HepG2 (cell line): ENCODE data around the gene SURF2. TPM values are rescaled to one million over a fixed set of nuclear protein-coding genes. Genes with fewer than 3 reads are reported as not detected.
A peak's percentile ranks its signal among the peaks of the same experiment; 100 is the strongest.

Source experiments
- BRD4 ChIP-seq: sonication (generic); formaldehyde crosslinking; IDR thresholded peaks from 2 replicates; pipeline ENCODE4 v1.4.0; 2020; ENCODE audit warnings: missing genetic modification reagents
- ELF1 ChIP-seq: sonication (generic); formaldehyde crosslinking; IDR thresholded peaks from 2 replicates; pipeline ENCODE4 v1.4.0; 2020; ENCODE audit warnings: missing genetic modification reagents
- GFI1 ChIP-seq: sonication (generic); formaldehyde crosslinking; IDR thresholded peaks from 2 replicates; pipeline ENCODE4 v1.5.0; 2020; ENCODE audit warnings: missing genetic modification reagents, mild to moderate bottlenecking, borderline replicate concordance
- JARID2 ChIP-seq: sonication (generic); formaldehyde crosslinking; IDR thresholded peaks from 2 replicates; pipeline ENCODE4 v1.8.1; 2023; ENCODE audit warnings: missing genetic modification reagents, inconsistent platforms; ENCODE audit not compliant: insufficient replicate concordance
- KAT8 ChIP-seq: IDR thresholded peaks from 2 replicates; pipeline ENCODE4 v1.6.1; 2016; ENCODE audit warnings: missing genetic modification reagents, missing compliant biosample characterization
- KDM3A ChIP-seq: IDR thresholded peaks from 2 replicates; pipeline ENCODE4 v1.6.1; 2018; ENCODE audit warnings: low read depth, missing compliant biosample characterization
- MBD4 ChIP-seq: IDR thresholded peaks from 2 replicates; pipeline ENCODE4 v1.6.1; 2012; ENCODE audit warnings: low read length, inconsistent platforms, borderline replicate concordance
- NCOA5 ChIP-seq: sonication (generic); formaldehyde crosslinking; IDR thresholded peaks from 2 replicates; pipeline ENCODE4 v1.4.0; 2020; ENCODE audit warnings: missing genetic modification reagents
- PCBP1 ChIP-seq: fragments of 200-400 bp; formaldehyde crosslinking; IDR thresholded peaks from 2 replicates; pipeline ENCODE4 v1.6.1; 2017; ENCODE audit warnings: mild to moderate bottlenecking, low read depth, low read length, borderline replicate concordance
- RAD51 ChIP-seq: fragments of 450-650 bp; IDR thresholded peaks from 2 replicates; pipeline ENCODE4 v1.6.1; 2016; ENCODE audit warnings: borderline replicate concordance
- RCOR2 ChIP-seq: IDR thresholded peaks from 2 replicates; pipeline ENCODE4 v1.6.1; 2016; ENCODE audit warnings: missing biosample characterization, missing genetic modification reagents
- SMAD1 ChIP-seq: sonication (generic); formaldehyde crosslinking; IDR thresholded peaks from 2 replicates; pipeline ENCODE4 v1.4.0; 2020; ENCODE audit warnings: missing genetic modification reagents, low read depth, mild to moderate bottlenecking, borderline replicate concordance
- SOX5 ChIP-seq: IDR thresholded peaks from 2 replicates; pipeline ENCODE4 v1.6.1; 2016; ENCODE audit warnings: borderline replicate concordance
- SP1 ChIP-seq, 2 experiments: fragments of 450-650 bp in 1 of 2; sonication (generic) in 1 of 2; formaldehyde crosslinking in 1 of 2; IDR thresholded peaks; 2 replicates each; pipeline versions ENCODE4 v1.4.0 to v1.6.1; 2016 to 2020; ENCODE audit warnings: missing genetic modification reagents in 1 of 2
- SRSF4 ChIP-seq: fragments of 200-400 bp; formaldehyde crosslinking; IDR thresholded peaks from one replicate; pipeline ENCODE4 v1.6.1; 2018; ENCODE audit warnings: mild to moderate bottlenecking, low read depth, low read length, moderate library complexity; ENCODE audit not compliant: poor library complexity, severe bottlenecking
- TAF1 ChIP-seq: sonication (generic); formaldehyde crosslinking; IDR thresholded peaks from 2 replicates; pipeline ENCODE4 v1.4.0; 2020; ENCODE audit warnings: missing genetic modification reagents
- TEF ChIP-seq: sonication (generic); formaldehyde crosslinking; IDR thresholded peaks from 2 replicates; pipeline ENCODE4 v1.5.0; 2020; ENCODE audit warnings: missing genetic modification reagents
- ZNF616 ChIP-seq: sonication (generic); formaldehyde crosslinking; IDR thresholded peaks from 2 replicates; pipeline ENCODE4 v1.5.0; 2020; ENCODE audit warnings: low read depth, mild to moderate bottlenecking, missing genetic modification reagents
- ZNF792 ChIP-seq: IDR thresholded peaks from 2 replicates; pipeline ENCODE4 v1.6.1; 2016
- ZNF83 ChIP-seq: sonication (generic); formaldehyde crosslinking; IDR thresholded peaks from 2 replicates; pipeline ENCODE4 v1.4.0; 2020; ENCODE audit warnings: missing genetic modification reagents, mild to moderate bottlenecking, borderline replicate concordance
- ZNF879 ChIP-seq: sonication (generic); formaldehyde crosslinking; IDR thresholded peaks from 2 replicates; pipeline ENCODE4 v1.8.1; 2023; ENCODE audit warnings: missing genetic modification reagents
- polyA plus RNA-seq, 8 experiments: library from polyadenylated mRNA; depleted of rRNA in 3 of 8; stranded (reverse) in 7 of 8; unstranded in 1 of 8; fragments of >200 nt; fragmentation: Illumina TruSeq in 4 of 8; extraction: Trizol in 4 of 8; gene quantifications; 2 replicates each; pipeline versions ENCODE4 v1.2.1 to v1.2.3, GENCODE V29; 2011 to 2016; ENCODE audit warnings: low read depth in 4 of 8, missing spikeins in 1 of 8, mixed read lengths in 1 of 8; ENCODE audit not compliant: insufficient read depth in 1 of 8
- total RNA-seq, 5 experiments: library from RNA; depleted of rRNA; stranded (reverse); fragments of >200 nt; fragmentation: Illumina TruSeq; extraction: Trizol; gene quantifications; 2 replicates each; pipeline ENCODE4 v1.2.3, GENCODE V29; 2016; ENCODE audit warnings: low read depth in 1 of 5
- TF ChIP-seq, protein P1 (sequence below): IDR thresholded peaks from 2 replicates; pipeline ENCODE4 v1.6.1; 2012; ENCODE audit warnings: inconsistent platforms
- TF ChIP-seq, protein P2 (sequence below): sonication (generic); formaldehyde crosslinking; IDR thresholded peaks from 2 replicates; pipeline ENCODE4 v1.4.0; 2020; ENCODE audit warnings: missing genetic modification reagents
- TF ChIP-seq, protein P3 (sequence below): sonication (generic); formaldehyde crosslinking; conservative IDR thresholded peaks from 2 replicates; pipeline ENCODE4 v1.8.1; 2023; ENCODE audit warnings: missing genetic modification reagents
- TF ChIP-seq, protein P4 (sequence below): IDR thresholded peaks from 2 replicates; pipeline ENCODE4 v1.6.1; 2016

Gene SURF2
- total and polyA plus RNA-seq, 2 of the 13 experiments (the other 11 are each of a cell fraction or from before 2014, with no cell fraction given): 6.3 to 13.6 TPM

GRCh38 chr9:133335924-133336811 lies 20.2 kb upstream of the SURF2 start, which contains the start of gene SURF6 (continued):
- TF ChIP-seq, protein P1, sequence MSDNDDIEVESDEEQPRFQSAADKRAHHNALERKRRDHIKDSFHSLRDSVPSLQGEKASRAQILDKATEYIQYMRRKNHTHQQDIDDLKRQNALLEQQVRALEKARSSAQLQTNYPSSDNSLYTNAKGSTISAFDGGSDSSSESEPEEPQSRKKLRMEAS: peak; percentile 97
- TF ChIP-seq BRD4: 0 out of 2 replicates have a peak, but pooled peaks have one; percentile 46
- TF ChIP-seq KAT8: peak; percentile 97
- no peak for TF ChIP-seq SP1 (IDR thresholded peaks at IDR 0.05)
- TF ChIP-seq SP1 (CRISPR knock-in tag; IDR thresholded peaks at IDR 0.05): peak; percentile 91
- peak; percentile 96; the same call in 1 of the 2 replicates for TF ChIP-seq SMAD1
- TF ChIP-seq MBD4: no peak
- TF ChIP-seq JARID2 (CRISPR knock-in tag): peak; percentile 71
- peak; percentile 53; the same call in 1 of the 2 replicates for TF ChIP-seq SOX5 (CRISPR knock-in tag)
- TF ChIP-seq ZNF616 (CRISPR knock-in tag): peak; percentile 86
- TF ChIP-seq SRSF4: no peak
- TF ChIP-seq, protein P2, sequence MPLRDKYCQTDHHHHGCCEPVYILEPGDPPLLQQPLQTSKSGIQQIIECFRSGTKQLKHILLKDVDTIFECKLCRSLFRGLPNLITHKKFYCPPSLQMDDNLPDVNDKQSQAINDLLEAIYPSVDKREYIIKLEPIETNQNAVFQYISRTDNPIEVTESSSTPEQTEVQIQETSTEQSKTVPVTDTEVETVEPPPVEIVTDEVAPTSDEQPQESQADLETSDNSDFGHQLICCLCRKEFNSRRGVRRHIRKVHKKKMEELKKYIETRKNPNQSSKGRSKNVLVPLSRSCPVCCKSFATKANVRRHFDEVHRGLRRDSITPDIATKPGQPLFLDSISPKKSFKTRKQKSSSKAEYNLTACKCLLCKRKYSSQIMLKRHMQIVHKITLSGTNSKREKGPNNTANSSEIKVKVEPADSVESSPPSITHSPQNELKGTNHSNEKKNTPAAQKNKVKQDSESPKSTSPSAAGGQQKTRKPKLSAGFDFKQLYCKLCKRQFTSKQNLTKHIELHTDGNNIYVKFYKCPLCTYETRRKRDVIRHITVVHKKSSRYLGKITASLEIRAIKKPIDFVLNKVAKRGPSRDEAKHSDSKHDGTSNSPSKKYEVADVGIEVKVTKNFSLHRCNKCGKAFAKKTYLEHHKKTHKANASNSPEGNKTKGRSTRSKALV (CRISPR knock-in tag): peak; percentile 70; the same call in 1 of the 2 replicates
- TF ChIP-seq ELF1 (CRISPR knock-in tag): peak; percentile 83
- peak; percentile 70; the same call in 1 of the 2 replicates for TF ChIP-seq GFI1 (CRISPR knock-in tag)
- peak; percentile 31; the same call in 1 of the 2 replicates for TF ChIP-seq TEF (CRISPR knock-in tag)
- peak; percentile 89 for TF ChIP-seq KDM3A
- peak; percentile 49; the same call in 1 of the 2 replicates for TF ChIP-seq RCOR2
- no peak for TF ChIP-seq PCBP1
- peak; percentile 86 for TF ChIP-seq TAF1
- TF ChIP-seq ZNF792 (CRISPR knock-in tag): peak; percentile 97
- TF ChIP-seq RAD51: no peak
- TF ChIP-seq, protein P3, sequence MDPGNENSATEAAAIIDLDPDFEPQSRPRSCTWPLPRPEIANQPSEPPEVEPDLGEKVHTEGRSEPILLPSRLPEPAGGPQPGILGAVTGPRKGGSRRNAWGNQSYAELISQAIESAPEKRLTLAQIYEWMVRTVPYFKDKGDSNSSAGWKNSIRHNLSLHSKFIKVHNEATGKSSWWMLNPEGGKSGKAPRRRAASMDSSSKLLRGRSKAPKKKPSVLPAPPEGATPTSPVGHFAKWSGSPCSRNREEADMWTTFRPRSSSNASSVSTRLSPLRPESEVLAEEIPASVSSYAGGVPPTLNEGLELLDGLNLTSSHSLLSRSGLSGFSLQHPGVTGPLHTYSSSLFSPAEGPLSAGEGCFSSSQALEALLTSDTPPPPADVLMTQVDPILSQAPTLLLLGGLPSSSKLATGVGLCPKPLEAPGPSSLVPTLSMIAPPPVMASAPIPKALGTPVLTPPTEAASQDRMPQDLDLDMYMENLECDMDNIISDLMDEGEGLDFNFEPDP (CRISPR knock-in tag): no peak
- no peak for TF ChIP-seq NCOA5 (CRISPR knock-in tag)
- 0 out of 2 replicates have a peak, but pooled peaks have one; percentile 26 for TF ChIP-seq ZNF83
- TF ChIP-seq, protein P4, sequence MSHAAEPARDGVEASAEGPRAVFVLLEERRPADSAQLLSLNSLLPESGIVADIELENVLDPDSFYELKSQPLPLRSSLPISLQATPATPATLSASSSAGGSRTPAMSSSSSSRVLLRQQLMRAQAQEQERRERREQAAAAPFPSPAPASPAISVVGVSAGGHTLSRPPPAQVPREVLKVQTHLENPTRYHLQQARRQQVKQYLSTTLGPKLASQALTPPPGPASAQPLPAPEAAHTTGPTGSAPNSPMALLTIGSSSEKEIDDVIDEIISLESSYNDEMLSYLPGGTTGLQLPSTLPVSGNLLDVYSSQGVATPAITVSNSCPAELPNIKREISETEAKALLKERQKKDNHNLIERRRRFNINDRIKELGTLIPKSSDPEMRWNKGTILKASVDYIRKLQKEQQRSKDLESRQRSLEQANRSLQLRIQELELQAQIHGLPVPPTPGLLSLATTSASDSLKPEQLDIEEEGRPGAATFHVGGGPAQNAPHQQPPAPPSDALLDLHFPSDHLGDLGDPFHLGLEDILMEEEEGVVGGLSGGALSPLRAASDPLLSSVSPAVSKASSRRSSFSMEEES: peak; percentile 69
- no peak for TF ChIP-seq ZNF879 (CRISPR knock-in tag)
